IPS DF 6.9 (cell line): Measurements from ENCODE around the gene IMPA2.

ENCODE experiments used
- DNase-seq: peaks from one replicate; pipeline ENCODE4 v3.0.0-alpha.2; 2013; ENCODE audit warnings: low read depth, low spot score
- H3K27ac ChIP-seq: one replicate; pipeline ENCODE4 v1.5.1; 2013; ENCODE audit warnings: low read length, control low read depth
- H3K27me3 ChIP-seq: 2 replicates; pipeline ENCODE4 v1.6.1; 2013; ENCODE audit warnings: mild to moderate bottlenecking, low read length; ENCODE audit not compliant: control insufficient read depth, insufficient read depth
- H3K36me3 ChIP-seq: 2 replicates; pipeline ENCODE4 v1.6.1; 2013; ENCODE audit warnings: low read length; ENCODE audit not compliant: control insufficient read depth, insufficient read depth
- H3K4me1 ChIP-seq: 2 replicates; pipeline ENCODE4 v1.6.1; 2013; ENCODE audit warnings: low read length; ENCODE audit not compliant: control insufficient read depth, insufficient read depth
- H3K4me3 ChIP-seq: 2 replicates; pipeline ENCODE4 v1.5.1; 2013; ENCODE audit warnings: mild to moderate bottlenecking, low read length
- H3K9me3 ChIP-seq: 2 replicates; pipeline ENCODE4 v1.6.1; 2013; ENCODE audit warnings: low read length, inconsistent platforms; ENCODE audit not compliant: control insufficient read depth, insufficient read depth
- WGBS: extraction: QIAGEN DNeasy Blood & Tissue Kit; methylation state at CpG from one replicate; pipeline ENCODE4 v1.1.7; 2013; ENCODE audit warnings: mixed read lengths, missing lambda C conversion rate; ENCODE audit not compliant: insufficient read length, insufficient coverage; 5-methylcytosine and 5-hydroxymethylcytosine counted together

Gene IMPA2

DNA sequence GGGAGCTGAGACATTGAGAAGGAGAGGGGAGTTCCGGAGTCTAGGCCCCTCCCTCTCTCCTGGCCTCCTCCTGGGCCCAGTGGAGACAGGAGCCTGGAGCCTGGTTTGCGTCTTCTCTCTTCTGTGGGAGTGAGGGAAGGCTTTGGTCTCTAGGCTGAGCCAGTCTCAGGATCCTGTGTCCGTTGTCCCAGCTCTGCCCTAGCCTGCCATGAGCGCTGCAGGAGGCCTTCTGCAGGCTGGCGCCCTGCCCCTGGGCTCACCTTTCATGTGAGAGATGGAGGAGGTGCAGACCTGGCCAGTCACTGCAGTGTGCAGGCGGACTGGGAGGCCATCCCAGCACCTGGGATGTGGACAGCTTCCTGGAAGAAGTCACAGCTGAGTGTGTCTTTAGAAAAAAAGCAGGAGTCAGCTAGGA lies 8.7 kb downstream of the IMPA2 start:
- Histone ChIP-seq H3K9me3 (no peaks in the 10 kb centered on the region), H3K27ac (no peak overlapping the region), H3K36me3 (no peaks in the 10 kb centered on the region), H3K27me3 (no peaks in the 10 kb centered on the region), H3K4me1 (peaks cover 4% of the 10 kb centered on the region), H3K4me3 (no peak overlapping the region)
- no CpG with 5 or more reads among the region's 6 CpGs for WGBS
- no peak for DNase-seq

DNA sequence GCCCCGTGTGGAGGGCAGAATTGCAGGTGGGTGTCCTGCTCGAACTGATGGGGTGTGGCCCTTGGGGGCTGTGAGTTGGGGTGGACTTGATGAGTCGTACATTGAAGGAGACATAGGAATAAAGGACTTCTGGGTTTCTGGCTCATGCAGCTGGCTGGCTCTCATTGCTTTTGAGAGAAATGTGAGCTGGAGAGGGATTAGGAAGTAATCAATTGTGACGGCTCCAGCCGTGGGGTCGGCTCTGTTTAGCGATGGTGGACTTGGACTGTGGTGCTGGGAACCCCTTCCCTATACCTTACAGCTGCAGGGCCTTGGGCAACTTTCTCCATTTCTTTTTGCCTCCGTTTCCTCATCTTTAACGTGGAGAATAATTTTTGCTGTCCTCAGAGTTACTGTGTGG lies 9.2 kb downstream of the IMPA2 start:
- no peaks in the 10 kb centered on the region for H3K9me3 ChIP-seq
- H3K4me3 ChIP-seq: no peak overlapping the region
- no CpG with 5 or more reads among the region's 9 CpGs for WGBS
- no peak overlapping the region for H3K27ac ChIP-seq
- H3K27me3 ChIP-seq: no peaks in the 10 kb centered on the region
- H3K36me3 ChIP-seq: no peaks in the 10 kb centered on the region
- no peak for DNase-seq
- peaks cover 7% of the 10 kb centered on the region for H3K4me1 ChIP-seq

GRCh38 chr18:11991021-11991795 lies 9.9 kb downstream of the IMPA2 start:
- no peak for DNase-seq
- Histone ChIP-seq H3K4me1 (peaks cover 7% of the 10 kb centered on the region), H3K9me3 (no peaks in the 10 kb centered on the region), H3K4me3 (no peak overlapping the region), H3K27me3 (no peaks in the 10 kb centered on the region), H3K36me3 (no peaks in the 10 kb centered on the region), H3K27ac (no peak overlapping the region)
- no CpG with 5 or more reads among the region's 19 CpGs for WGBS

GRCh38 chr18:11992096-11992790 lies 10.9 kb downstream of the IMPA2 start:
- no CpG with 5 or more reads among the region's 12 CpGs for WGBS
- H3K4me3 ChIP-seq: no peak overlapping the region
- H3K9me3 ChIP-seq: no peaks in the 10 kb centered on the region
- no peaks in the 10 kb centered on the region for H3K36me3 ChIP-seq
- no peak for DNase-seq
- H3K4me1 ChIP-seq: peaks cover 7% of the 10 kb centered on the region
- H3K27ac ChIP-seq: no peak overlapping the region
- H3K27me3 ChIP-seq: no peaks in the 10 kb centered on the region

DNA sequence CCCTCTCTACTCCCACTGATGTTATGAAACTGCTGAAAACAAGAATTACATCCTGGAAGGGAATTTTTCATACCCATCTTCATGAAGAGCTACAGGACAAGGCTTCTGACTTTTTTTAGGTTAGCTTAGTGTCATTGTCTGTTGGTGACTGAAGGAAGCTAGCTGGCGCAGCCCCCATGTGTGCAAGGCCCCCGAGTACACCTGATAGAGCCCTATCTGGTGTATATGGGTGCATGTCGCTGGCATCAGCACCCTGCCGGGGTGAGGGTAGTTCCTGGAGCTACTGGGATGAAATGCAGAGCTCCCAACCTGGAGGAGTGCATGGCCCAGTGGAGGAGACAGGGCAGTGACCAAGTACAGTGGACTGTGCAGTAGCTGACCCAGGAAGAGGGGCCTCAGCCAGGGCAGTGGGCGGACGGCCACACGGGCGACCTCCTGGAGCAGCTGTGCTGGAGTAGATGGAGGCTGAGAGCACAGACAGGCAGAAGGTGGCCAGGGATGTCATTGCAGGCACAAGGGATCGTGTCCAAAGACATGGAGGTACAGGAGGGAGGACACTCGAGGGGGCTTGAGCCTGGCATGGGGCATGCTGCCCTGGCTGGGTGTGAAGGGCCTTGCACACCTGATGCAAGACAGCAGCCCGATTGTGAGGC lies 12.1 kb downstream of the IMPA2 start:
- Histone ChIP-seq H3K4me1 (peaks cover 7% of the 10 kb centered on the region), H3K9me3 (no peaks in the 10 kb centered on the region), H3K27me3 (no peaks in the 10 kb centered on the region), H3K36me3 (no peaks in the 10 kb centered on the region), H3K27ac (no peak overlapping the region), H3K4me3 (no peak overlapping the region)
- no peak for DNase-seq
- WGBS: no CpG with 5 or more reads among the region's 11 CpGs

DNA sequence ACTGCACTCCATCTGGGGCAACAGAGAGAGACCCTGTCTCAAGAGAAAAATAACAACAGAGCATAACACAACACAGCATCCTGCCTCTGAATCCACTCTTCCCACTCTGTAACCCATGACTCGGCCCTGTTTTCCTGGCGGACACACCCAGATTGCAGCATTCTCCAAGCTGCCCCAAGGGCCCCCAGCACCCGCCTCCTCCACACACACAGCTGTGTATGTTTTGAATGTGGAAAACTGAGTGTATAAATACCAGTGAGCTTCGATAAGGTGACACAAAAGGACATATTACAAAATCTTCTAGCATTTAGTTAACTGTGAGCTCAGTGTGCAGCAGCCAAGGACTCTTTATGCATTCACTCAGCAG lies 13.0 kb downstream of the IMPA2 start:
- H3K27me3 ChIP-seq: no peaks in the 10 kb centered on the region
- peaks cover 7% of the 10 kb centered on the region for H3K4me1 ChIP-seq
- no peak for DNase-seq
- no peak overlapping the region for H3K27ac ChIP-seq
- peaks cover 3% of the 10 kb centered on the region for H3K36me3 ChIP-seq
- H3K9me3 ChIP-seq: no peaks in the 10 kb centered on the region
- WGBS: no CpG with 5 or more reads among the region's 4 CpGs
- H3K4me3 ChIP-seq: no peak overlapping the region

DNA sequence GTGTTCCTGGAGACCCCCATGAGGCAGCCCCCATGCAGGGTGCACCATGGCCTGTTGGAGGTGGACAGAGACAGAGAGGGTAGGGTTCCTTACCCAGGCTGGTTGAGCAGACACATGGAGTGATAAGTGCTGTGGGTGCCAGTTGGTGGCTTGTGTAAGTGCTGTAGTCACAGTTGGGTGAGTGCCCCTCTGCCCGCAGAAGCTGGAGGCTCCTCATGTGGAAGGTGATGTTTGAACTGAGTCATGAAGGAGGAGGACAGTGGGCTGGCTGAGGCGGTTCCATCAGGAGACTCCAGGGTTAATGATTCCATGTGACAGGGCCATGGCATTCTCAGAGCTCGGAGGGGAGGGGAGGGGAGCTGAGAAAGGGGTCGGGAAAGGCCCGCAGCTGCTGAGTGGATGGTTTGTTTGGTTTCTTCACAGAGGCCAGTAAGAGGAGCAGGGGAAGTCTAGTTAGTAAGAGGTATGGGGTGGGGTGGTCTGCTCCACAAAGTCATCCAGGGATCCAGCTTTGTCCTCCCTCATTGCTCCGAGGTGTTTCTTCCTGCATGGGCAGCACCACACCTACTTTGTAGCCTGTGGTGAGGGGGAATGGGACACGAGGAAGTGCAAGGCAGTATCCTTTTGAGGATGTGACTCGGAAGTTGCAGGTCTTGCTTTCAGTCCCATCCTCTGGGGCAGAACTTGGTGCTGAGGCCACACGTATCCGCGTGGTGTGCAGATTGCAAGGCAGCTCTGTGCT lies 13.6 kb downstream of the IMPA2 start:
- WGBS: no CpG with 5 or more reads among the region's 11 CpGs
- Histone ChIP-seq H3K9me3 (no peaks in the 10 kb centered on the region), H3K27me3 (no peaks in the 10 kb centered on the region), H3K27ac (no peak overlapping the region), H3K4me3 (no peak overlapping the region), H3K36me3 (peaks cover 5% of the 10 kb centered on the region), H3K4me1 (peaks cover 7% of the 10 kb centered on the region)
- DNase-seq: no peak

GRCh38 chr18:11995445-11996189 lies 14.3 kb downstream of the IMPA2 start:
- peaks cover 5% of the 10 kb centered on the region for H3K36me3 ChIP-seq
- no peak for DNase-seq
- H3K4me1 ChIP-seq: peaks cover 4% of the 10 kb centered on the region; the same call in 1 of the 2 replicates
- no peak overlapping the region for H3K4me3 ChIP-seq
- no CpG with 5 or more reads among the region's 9 CpGs for WGBS
- H3K27ac ChIP-seq: no peak overlapping the region
- H3K27me3 ChIP-seq: no peaks in the 10 kb centered on the region
- H3K9me3 ChIP-seq: no peaks in the 10 kb centered on the region

DNA sequence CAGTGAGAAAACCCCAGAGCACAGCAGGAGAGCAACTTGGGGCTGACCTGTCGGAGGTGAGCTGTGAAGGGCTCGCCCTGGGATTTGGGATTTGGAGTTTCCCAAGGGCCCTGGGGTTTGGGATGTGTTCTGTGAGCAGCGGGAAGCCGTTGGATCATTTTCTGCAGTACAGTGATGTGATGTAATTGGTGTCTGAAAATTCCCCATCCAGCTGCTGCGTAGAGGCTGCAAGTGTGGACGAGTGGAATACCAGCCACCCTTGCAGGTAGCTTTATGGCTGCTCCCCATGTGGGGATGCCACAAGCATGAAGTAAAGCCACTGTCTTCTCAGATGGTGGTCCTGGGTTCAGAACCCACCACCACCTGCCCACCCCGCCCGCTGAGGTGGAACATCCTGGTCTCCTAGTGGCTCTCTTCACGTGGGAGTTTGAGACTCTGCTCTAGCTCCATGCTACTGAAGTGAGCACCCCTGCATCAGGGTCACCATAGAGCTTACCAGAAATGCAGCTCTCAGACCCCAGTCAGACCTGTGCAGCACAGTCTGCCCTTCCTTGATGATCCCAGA lies 15.0 kb downstream of the IMPA2 start:
- Histone ChIP-seq H3K9me3 (no peaks in the 10 kb centered on the region), H3K4me3 (no peak overlapping the region), H3K27ac (no peak overlapping the region), H3K4me1 (peaks cover 4% of the 10 kb centered on the region; the same call in 1 of the 2 replicates), H3K36me3 (peaks cover 5% of the 10 kb centered on the region), H3K27me3 (no peaks in the 10 kb centered on the region)
- WGBS: no CpG with 5 or more reads among the region's 9 CpGs
- DNase-seq: no peak
